Measurements from ENCODE around the gene TRAF7.
"Not testable (repeated sequence)": the region's sequence is repeated elsewhere in the genome, so short reads cannot be mapped to it uniquely, and the experiment has no call there.

Gene TRAF7

GRCh38 chr16:2122429-2122828 is 33.2 kb upstream of the TRAF7 start:
- no peak for DNase-seq (ENCODE audit: low spot score)

- DNase-seq (ENCODE audit: low spot score): not testable (repeated sequence)
These were observed 32.5 kb upstream of the TRAF7 start for GRCh38 chr16:2122934-2123683.

GRCh38 chr16:2123706-2124376 is 31.7 kb upstream of the TRAF7 start:
- DNase-seq (ENCODE audit: low spot score): not testable (repeated sequence)

- DNase-seq (ENCODE audit: low spot score): not testable (repeated sequence)
These were observed 31.2 kb upstream of the TRAF7 start for GRCh38 chr16:2124377-2124693.

GRCh38 chr16:2124694-2125444 is 30.7 kb upstream of the TRAF7 start:
- not testable (repeated sequence) for DNase-seq (ENCODE audit: low spot score)

GRCh38 chr16:2125609-2126008 is 30.0 kb upstream of the TRAF7 start:
- not testable (repeated sequence) for DNase-seq (ENCODE audit: low spot score)

GRCh38 chr16:2126161-2126743 is 29.3 kb upstream of the TRAF7 start:
- not testable (repeated sequence) for DNase-seq (ENCODE audit: low spot score)

GRCh38 chr16:2126928-2127556 is 28.5 kb upstream of the TRAF7 start:
- not testable (repeated sequence) for DNase-seq (ENCODE audit: low spot score)

GRCh38 chr16:2127630-2128280 is 27.8 kb upstream of the TRAF7 start:
- DNase-seq (ENCODE audit: low spot score): not testable (repeated sequence)

- DNase-seq (ENCODE audit: low spot score): not testable (repeated sequence)
These were observed 26.3 kb upstream of the TRAF7 start for GRCh38 chr16:2129251-2129650.

GRCh38 chr16:2129890-2130447 is 25.6 kb upstream of the TRAF7 start:
- not testable (repeated sequence) for DNase-seq (ENCODE audit: low spot score)

- not testable (repeated sequence) for DNase-seq (ENCODE audit: low spot score)
These were observed 21.8 kb upstream of the TRAF7 start for GRCh38 chr16:2133797-2134196.

- not testable (repeated sequence) for DNase-seq (ENCODE audit: low spot score)
These were observed 20.5 kb upstream of the TRAF7 start for GRCh38 chr16:2135071-2135470.

GRCh38 chr16:2135770-2136490 is 19.7 kb upstream of the TRAF7 start, which contains the start of gene PKD1:
TSS of gene PKD1 (minus strand) at chr16:2135898. CDS start at chr16:2135689, 209 bp downstream.
- not testable (repeated sequence) for DNase-seq (ENCODE audit: low spot score)

- DNase-seq (ENCODE audit: low spot score): no peak
These were observed 12.4 kb upstream of the TRAF7 start for GRCh38 chr16:2142942-2143877.

- no peak for DNase-seq (ENCODE audit: low spot score)
These were observed 11.6 kb upstream of the TRAF7 start for GRCh38 chr16:2143878-2144485.

GRCh38 chr16:2145843-2146242 is 9.7 kb upstream of the TRAF7 start:
- DNase-seq (ENCODE audit: low spot score): no peak

- DNase-seq (ENCODE audit: low spot score): no peak
These were observed 8.2 kb upstream of the TRAF7 start for GRCh38 chr16:2147378-2147777.

Data from HuH-7 (cell line).